ENCODE results near the gene PEA15.

DNA sequence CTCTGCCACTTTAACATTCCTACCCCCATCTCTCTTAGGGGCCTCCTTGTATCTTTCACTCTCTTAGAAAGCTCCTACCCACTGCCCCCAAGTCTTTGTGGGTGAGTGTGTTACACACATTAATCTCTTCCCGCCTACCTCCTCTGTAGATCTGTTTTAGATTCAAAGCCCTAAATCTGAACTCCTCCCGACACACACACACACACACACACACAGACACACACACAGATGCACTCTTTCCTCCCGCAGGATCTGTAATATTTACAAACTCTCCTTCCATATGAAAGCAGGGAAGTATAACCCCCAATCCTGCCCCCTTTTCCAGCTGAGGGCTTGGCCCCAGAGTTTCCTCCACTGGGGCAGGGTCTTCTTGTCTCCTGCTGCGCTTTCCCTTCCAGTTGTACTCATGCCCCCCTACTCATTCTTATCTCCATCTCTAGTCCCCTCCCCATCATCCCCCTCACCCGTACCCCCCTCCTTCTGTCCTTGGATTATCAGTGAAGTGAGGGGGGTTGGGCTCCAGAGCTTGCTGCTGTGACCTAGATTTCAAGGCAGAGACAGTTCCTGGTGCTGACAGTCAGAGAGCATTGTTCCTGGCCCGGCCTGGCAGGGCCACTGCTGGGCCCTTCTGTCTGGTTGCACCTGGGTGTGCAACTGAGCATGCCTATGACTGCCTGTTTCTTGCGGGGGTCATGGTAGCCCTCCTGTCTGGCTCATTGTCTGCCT lies 4.3 kb downstream of the PEA15 start:
- TF ChIP-seq RREB1 (CRISPR knock-in tag; IDR thresholded peaks at IDR 0.05), result no peak
- no peak for TF ChIP-seq ZZZ3 (IDR thresholded peaks at IDR 0.05)
- TF ChIP-seq JUNB (CRISPR knock-in tag; conservative IDR thresholded peaks at IDR 0.05), result no peak
- TF ChIP-seq, protein P1, sequence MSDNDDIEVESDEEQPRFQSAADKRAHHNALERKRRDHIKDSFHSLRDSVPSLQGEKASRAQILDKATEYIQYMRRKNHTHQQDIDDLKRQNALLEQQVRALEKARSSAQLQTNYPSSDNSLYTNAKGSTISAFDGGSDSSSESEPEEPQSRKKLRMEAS (CRISPR knock-in tag; IDR thresholded peaks at IDR 0.05), result no peak
- TF ChIP-seq MAZ (CRISPR knock-in tag; conservative IDR thresholded peaks at IDR 0.05 in 1 of 2, IDR thresholded peaks at IDR 0.05 in 1 of 2), result no peak
- no peak for TF ChIP-seq NKRF (IDR thresholded peaks at IDR 0.05; ENCODE audit: borderline replicate concordance)
- TF ChIP-seq POLR2AphosphoS2 (IDR thresholded peaks at IDR 0.05; ENCODE audit: low read length), result no peak
- TF ChIP-seq L3MBTL2 (IDR thresholded peaks at IDR 0.05), result no peak
- TF ChIP-seq POLR2AphosphoS5 (IDR thresholded peaks at IDR 0.05; ENCODE audit: control insufficient read depth, insufficient read depth, low read depth, low read length), result no peak; the same call in 1 of the 2 replicates
- TF ChIP-seq MAFG (tag; conservative IDR thresholded peaks at IDR 0.05), result no peak
